ENCODE data around the gene ARL5B.

Gene ARL5B

DNA sequence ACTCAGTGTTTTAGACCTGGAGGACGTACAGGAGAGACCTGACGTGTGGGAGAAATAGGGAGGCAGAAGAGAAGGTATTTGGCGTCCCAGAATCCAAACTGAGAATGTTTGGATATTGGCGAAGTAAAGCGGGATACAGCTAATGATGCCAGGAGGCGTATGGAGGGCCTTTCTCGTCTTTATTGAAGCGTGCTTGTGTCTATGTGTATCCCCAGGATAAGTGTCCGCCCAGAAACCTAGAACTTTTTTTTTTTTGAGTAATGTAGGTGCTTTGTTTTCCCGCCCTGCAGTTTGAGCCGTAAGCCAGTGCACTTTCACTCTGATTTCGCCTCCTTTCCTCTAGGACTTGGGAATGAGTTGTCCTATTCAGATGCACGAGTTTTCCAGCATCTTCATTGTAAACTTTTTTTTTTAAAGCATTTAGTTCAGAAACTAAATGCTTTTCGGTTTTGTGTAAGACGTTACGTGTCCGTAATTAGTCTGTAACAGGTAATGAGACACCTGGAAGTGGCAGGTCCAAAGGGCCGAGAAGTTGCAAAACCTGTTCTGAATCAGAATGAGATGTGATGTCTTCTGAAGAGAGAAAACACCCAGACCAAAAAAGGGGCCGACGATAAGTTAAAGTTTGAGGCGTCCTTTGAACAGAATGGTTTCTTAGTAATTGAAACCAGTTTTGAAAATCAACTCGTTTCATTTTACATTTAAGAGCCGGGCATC is 746 bp downstream of the ARL5B start:
- DNase-seq, result peak; percentile 51

DNA sequence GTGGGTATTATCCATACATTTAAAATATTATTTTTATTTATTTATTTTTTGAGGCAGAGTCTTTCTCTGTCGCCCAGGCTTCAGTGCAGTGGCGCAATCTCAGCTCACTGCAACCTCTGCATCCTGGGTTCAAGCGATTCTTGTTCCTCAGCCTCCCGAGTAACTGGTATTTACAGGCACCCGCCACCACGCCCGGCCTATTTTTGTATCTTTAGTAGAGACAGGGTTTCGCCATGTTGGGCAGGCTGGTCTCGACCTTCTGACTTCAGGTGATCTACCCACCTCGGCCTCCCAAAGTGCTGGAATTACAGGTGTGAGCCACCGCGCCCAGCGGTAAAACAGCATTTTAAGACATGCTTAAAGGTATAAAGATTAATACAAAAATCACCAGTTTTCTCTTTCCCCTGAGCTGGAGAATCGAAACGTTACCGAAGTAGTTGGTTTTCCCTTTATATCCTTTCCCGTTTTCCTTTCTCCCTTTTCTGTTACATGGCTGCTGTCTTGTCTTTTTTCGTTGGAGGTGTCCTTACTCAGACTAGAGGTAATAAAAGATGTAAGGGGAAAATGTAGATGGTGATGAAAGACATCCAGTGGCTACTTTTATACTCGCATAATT is 1.7 kb downstream of the ARL5B start:
- no peak for DNase-seq

- no peak for DNase-seq
These were observed 5.7 kb downstream of the ARL5B start for GRCh38 chr10:18664841-18665478.

GRCh38 chr10:18665815-18666558 is 6.8 kb downstream of the ARL5B start:
- DNase-seq, result no peak

DNA sequence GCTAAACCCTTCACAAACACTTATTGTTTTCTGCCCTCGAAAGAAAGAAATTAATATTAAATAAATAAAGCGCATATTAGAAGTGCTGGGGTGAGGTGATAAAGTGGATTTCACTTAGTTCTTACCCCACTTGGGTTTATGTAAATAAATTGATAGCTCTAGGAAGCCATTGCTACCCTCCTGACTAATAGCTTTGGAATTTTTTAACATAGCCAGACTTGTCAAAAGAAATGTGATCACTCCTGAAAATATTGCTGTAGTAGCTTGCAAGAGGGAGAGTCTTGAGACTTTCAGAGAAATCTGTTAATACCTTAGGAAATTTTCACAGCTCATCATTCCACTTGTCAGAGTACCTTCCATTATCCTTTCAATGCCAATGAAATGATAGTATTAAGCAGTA is 7.6 kb downstream of the ARL5B start:
- DNase-seq, result no peak

DNA sequence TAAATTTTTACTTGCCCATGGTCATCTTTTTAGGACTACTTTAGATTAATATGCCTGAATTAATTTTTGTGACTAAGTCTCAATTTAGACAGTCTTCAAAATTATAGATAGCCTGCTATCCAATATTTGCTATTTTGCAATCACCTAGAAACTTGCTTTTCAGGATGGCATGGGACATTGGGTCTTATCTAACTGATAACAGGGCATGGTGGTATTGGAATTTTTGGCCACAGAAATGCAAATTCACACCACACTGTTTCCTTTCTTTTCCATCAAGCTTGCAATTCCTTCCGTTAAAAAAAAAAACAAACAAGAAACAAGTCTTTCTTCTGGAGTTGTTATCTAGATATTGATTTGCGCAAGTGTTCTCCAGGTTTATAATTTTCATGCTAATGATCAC is 8.8 kb downstream of the ARL5B start:
- DNase-seq, result no peak

DNA sequence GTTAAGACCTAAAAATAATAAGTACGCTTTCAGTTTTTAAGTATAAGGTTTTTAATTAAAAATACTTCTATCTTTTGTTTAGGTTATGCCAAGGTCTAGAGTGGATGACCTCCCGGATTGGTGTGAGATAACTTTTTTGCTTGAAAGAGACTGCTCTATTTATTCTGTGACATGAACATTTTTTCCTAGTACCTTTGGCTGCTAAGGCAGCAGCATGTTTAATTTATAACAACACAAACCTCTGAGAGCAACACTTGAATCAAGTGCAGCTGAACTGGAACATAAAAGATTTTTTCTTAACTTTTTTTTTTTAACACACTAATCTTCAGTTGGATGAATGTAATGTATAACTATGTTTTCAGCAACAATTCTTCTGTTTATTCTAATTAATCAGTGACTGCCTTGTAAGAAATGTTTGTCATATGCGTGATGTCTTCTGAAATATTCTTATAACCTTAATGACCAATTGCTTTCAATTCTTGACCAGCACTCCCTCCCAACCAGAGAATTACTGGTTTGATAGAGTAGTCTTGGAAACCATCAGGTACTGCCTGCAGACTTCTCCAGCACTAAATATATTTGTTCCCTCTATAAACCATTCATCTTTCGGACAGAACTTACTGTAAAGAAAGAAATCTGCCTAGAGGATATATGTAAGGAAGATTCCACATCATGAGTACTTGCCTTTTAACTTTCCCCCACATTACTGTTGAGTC is 16.0 kb downstream of the ARL5B start:
- no peak for DNase-seq

GRCh38 chr10:18680754-18681153 is 21.5 kb downstream of the ARL5B start:
- DNase-seq, result no peak

DNA sequence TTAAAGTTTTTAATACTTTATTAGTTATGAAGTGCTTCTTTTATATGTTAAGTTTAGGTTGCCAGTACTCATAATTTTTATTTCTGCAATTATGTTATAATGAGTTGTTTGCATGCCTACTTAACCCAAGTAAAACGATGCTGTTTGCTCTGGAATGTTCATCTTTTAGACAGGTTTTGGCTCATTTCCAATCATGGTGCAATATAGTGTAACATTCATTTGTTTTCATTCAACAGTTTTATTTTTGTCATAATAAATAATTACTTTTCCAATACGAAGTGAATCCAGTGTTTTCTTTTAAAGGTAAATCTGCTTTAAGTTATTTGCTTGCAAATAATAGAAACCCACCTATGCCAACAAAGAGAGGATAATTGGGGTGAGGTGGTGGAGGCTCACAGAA is 22.1 kb downstream of the ARL5B start:
- no peak for DNase-seq

DNA sequence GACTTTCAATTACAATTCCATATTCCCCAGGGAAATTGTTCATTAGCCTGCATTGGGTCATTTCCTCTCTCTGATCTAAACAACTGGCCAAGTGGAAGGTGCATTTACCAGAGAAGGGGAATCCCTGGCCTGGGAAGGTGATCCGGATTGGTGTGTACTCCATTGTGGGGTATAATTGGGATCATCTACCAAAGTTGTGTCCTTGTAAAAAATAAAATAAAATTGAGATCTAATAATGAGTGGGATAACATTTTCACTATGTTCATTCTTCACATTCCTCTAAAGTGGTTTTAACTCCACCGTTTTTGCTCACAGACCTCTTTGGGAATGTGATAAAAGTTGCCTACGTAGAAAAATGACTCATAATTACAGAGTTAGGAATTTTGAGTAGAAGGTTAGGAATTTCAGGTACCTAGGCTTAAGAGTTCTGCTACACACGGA is 22.8 kb downstream of the ARL5B start:
- DNase-seq, result no peak

GRCh38 chr10:18683427-18683826 is 24.2 kb downstream of the ARL5B start:
- no peak for DNase-seq

- DNase-seq, result no peak
These were observed 25.2 kb downstream of the ARL5B start for GRCh38 chr10:18684416-18684815.

- no peak for DNase-seq
These were observed 25.7 kb downstream of the ARL5B start for GRCh38 chr10:18684953-18685352.

- no peak for DNase-seq
These were observed 26.3 kb downstream of the ARL5B start for GRCh38 chr10:18685555-18685954.

- no peak for DNase-seq
These were observed 28.0 kb downstream of the ARL5B start for GRCh38 chr10:18687195-18687594.

DNA sequence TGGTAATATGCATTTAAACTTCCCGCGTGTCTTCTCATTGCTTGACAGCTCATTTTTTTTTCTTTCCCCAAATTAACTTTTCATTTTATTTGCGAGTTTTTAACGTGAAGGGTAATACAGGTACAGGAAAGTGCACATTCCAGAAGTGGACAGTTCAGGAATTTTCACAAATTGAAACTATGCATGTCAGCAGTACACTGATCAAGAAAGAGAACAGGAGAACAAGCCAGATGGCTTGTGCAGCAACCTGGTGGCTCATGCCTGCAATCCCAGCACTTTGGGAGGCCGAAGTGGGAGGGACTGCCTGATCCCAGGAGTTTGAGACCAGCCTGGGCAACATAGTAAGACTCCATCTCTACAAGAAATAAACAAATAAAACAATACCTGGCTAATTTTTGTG is 28.5 kb downstream of the ARL5B start:
- no peak for DNase-seq

GRCh38 chr10:18689498-18689897 is 30.3 kb downstream of the ARL5B start:
- peak; percentile 8 for DNase-seq

GRCh38 chr10:18690541-18690940 is 31.3 kb downstream of the ARL5B start:
- no peak for DNase-seq

- DNase-seq, result no peak
These were observed 40.9 kb downstream of the ARL5B start for GRCh38 chr10:18699849-18700840.

- DNase-seq, result no peak
These were observed 44.3 kb downstream of the ARL5B start for GRCh38 chr10:18703521-18703920.

DNA sequence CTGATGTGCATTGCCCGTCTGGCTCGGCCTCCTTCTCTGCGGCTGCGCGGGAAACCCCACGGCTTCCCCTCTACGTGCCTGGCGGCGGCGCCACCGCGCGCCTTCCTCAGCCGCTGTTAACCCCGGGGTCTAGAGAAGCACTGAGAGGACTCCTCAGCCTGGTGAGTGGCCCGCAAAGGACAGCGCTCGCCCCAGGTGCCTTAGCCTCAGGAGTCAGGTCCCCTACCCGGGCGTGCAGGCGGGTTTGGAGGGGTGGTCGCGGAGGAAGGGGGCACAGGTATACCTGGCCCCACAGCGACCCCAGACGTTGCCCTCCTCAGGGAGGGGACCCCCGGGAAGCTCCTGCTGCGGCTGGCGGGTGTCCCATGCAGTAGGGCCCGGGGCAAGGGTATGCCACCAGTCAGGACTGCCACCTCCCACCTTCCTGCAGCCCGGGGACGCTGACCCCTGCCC is 51.0 kb downstream of the ARL5B start:
- no peak for DNase-seq

GRCh38 chr10:18713077-18713476 is 53.8 kb downstream of the ARL5B start:
- no peak for DNase-seq
